Muscle of back (tissue), 11 donors: ENCODE measurements around the gene MKNK2. TPM values are rescaled to one million over a fixed set of nuclear protein-coding genes. Genes with fewer than 3 reads are reported as not detected.
"Not testable (repeated sequence)": the region's sequence is repeated elsewhere in the genome, so short reads cannot be mapped to it uniquely, and the experiment has no call there.

Experiments used
- DNase-seq, 3 donors: peaks; one replicate each; pipeline versions ENCODE4 v3.0.0 to v3.0.0-alpha.2; 2013
- polyA plus RNA-seq, 10 donors: library from polyadenylated mRNA; unstranded; fragments of 120-200 nt; gene quantifications; one replicate each; pipeline ENCODE4 v1.2.1, GENCODE V29; 2013; ENCODE audit not compliant: insufficient read length in 10 of 10

MKNK2 gene
- polyA plus RNA-seq, 10 donors = 59.6 to 92.7 (median 76.8) TPM

DNA sequence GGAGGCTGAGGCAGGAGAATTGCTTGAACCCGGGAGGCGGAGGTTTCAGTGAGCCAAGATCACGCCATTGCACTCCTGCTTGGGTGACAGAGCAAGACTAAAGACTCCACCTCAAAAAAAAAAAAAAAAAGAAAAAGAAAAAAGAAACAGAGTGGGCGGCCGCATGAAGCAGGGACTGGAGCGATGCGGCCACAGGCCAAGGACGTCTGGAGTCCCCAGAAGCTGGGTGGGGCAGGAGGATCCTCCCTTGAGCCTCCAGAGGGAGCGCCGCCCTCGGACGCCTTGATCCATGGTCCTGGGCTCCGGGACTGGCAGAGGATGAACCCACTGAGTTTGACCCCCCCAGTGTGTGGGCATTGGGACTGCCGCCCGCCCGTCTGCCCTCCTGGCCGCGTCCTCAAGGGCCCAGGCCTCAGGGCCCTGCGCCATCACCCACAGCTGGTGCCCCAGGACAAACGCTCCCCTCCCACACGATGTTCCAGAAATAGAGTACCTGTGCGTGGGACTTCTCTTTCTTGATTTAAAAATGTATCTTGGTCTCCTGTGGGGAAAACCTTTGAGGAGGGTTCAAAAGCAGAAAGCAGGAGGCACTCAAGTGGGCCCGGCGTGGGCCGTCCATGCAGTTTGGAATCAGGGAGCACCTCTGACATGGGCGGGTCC, 51.1 kb downstream of the MKNK2 start:
- no peak for DNase-seq

DNA sequence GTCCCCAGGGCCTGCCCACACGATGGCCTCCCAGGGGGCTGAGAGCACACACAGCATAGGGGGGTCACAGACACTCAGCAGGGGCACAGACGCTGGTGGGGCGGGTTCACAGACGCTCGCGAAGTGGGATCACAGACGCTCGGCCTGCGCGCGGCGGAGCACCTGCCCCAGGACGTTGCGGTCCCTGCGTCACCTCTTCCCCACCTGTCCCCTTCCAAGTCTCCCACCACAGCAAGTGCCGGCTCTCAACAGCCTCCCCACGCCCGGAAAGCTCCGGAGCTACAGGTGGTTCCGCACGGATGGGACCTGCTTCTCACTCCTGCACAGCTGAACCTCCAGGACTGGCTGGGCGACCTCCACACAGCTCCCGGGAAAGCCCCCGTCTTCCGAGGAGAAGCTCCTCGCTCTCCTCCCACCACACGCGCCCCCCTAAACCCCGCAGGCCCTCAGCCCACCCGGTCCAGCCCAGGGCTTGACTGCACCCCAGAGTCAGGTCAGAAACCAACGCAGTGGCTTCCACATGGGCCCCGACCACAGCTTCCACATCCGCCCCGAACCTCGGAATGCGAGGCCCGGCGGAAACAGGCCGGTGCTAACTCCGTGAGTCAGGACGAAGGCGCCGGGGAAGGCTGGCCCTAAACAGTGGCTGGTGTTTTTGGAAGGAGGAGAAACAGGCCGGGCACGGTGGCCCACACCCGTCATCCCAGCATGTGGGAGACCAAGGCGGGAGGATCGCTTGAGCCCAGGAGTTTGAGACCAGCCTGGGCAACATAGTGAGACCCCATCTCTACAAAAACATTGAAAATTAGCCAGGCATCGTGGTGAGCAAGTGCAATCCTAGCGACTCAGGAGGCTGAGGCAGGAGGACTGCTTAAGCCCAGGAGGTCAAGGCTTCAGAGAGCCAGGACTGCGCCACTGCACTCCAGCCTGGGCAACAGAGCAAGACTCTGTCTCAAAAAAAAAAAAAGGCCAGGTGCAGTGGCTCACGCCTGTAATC, 52.0 kb downstream of the MKNK2 start:
- no peak for DNase-seq

DNA sequence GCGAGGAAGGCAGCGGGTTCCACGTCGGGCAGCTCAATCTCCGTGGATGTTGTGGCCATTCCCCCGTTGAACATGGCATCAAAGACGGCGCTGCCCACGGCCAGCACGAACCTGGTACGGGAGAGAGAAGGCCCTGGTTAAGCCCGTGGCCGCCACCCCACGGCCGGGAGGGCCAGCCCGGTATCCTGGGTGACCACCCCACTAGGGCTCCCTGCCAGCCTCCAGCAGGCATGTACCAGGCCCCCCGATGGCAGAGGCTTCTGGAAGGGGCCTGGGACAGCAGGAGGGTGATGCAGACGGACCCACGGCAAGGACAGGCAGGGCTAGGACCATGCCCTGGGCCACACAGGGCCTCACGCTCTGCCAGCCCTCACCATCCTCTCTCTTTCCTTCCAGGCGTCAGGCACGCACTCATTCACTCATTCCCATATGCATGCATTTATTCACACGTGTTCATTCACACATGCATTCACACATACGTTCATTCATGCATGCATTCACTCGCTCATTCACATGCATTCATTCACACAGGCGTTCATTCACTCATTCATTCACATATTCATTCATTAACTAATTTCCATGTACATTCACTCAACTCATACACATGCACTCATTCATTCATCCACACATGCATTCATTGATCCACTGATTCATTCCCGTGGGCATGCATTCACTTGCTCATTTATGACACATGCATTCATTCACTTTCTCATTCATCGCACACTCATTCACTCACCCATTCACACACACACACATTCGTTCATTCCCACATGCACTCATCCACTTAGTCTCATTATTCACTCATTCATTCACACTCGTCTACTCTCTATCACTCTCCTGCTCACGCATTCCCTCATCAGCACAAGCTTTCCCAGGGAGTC, 53.5 kb downstream of the MKNK2 start:
- no peak for DNase-seq

DNA sequence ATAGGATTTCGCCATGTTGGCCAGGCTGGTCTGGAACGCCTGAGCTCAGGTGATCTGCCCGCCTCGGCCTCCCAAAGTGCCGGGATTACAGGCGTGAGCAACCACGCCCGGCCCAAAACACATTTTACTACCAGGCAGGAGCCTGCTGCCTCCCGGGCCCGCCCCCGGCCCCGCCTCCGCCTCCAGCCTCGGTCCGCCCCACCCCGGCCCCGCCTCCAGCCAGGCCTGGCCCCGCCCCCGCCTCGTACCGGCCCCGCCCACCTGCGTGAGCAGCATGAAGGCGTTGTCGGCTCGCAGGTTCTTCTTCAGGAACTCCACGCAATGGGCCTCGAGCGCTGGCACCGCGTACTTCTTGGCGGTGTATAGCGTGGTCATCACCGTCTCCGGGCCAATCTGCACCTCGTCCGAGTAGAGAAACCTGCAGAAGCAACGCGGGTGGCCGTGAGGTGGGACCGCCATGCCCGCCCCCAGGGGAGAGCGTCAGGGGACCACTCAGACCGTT, 58.2 kb downstream of the MKNK2 start:
- DNase-seq = no peak

DNA sequence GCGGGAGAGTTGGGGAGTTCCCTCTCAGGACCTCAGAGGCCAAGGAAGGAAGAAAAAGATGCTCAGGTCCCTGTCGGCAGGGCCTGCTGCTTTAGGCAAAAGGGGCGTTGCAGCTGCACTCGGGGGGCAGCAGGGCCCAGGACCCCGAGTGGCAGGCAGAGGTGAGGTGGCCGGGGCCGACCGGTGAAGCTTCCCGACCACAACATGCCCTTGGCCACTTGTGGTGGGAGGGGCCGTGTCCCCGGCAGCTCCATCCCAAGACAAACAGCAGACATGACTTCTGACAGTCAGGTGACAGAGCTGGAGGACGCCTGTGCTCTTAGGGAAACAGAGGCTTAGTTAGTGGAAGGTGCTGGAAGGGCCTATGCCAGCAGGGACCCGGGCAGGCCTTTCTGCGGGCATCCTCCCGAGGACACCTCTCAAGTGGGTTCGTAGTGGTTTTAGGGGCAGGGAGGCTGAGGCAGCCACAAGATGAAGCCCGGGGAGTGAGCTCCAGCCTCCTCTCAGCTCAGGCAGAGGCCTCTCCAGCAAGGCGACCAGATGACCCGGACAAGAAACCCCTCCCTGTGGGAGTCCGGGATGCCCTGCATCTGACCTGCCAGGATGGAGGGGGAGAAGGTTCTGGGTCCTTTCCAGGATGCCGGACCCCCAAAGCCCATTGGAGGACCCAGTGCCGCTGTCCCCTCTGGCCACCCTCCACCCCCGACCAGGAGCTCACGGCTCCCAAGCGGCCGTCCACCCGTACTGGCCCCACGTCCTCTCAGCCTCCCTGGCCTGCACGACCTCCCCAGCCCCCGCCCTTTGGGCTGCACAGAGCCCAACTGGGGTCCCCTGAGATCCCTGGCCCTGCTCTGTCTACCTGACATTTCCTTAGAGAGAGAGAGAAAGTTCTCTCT, 59.8 kb downstream of the MKNK2 start:
- DNase-seq = no peak

DNA sequence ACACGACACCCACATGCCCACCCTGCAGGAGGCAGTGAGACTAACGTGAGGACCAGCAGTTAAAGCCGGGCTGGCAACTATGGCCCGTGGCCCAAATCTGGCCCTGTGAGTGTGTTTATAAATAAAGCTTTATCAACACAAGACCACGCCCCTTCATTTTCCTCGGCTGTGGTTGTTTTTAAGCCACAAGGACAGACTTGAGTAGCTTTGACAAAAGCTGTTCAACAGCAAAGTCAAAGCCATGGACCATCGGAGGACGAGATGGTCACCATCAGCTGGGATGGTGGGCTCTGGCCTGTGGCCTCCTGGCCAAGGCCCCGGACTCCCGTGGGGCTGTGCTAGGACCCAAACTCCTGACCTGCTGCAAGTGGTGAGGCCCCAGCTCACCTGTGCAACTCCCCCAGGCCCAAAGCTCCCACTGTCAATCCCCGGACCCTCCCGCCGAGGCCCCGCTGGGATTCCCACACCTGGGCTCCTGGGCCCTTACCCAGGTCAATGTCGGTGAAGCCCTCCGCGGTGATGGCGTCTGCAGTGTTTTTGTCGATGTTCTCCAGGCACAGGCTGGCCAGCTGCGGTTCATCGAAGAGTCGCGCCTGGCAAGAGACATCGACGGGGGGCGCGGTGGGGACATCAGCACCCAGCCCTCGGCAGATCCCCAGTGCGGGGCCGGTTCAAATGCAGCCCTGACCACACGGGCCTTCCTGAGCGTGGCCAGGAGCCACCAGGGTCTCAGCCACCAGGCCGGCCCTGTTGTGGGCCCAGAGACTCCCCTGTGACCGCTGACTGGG, 60.6 kb downstream of the MKNK2 start:
- DNase-seq = no peak

DNA sequence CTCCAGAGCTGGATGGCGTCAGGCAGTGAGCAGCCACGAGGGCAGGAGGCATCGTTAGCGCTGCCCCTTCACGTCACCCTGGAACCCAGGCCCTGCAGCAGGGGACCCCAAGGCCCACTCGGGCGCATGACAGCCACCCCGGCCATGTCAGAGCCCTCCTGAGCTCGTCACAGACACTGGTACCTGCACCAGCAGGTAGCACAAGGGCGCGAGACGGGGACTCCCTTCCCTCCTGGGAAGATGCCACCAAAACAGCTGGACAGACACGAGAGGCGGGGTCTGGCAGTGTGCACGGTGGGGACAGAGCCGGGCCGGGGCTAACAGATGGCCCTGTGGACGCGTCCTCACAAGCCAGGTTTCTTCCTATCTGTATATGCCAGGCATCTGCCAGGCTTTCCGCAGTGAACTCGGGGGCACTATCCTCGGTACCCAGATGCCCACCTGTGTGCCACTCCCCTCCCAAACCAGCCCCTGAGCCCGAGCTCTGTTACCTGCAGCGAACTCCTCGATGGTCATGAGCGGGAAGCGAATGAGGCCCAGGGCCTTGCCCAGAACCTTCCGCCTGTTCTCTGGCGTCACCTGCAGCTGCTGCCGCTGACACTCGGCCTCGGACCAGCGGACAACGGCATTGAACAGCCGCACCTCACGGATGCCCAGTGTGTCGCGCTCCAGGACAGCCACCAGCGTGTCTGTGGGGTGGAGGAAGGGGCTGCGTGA, 61.4 kb downstream of the MKNK2 start:
- DNase-seq = no peak

DNA sequence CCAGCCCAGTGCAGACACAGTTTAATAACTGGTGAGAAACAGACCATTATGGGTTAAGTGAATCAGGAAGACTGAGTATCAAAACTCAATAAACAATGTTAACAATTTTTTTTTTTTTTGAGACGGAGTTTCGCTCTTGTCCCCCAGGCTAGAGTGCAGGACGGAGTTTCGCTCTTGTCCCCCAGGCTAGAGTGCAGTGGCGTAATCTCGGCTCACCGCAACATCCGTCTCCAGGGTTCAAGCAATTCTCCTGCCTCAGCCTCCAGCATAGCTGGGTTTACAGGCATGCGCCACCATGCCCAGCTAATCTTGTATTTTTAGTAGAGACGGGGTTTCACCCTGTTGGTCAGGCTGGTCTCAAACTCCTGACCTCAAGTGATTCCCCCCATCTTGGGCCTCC, 62.6 kb downstream of the MKNK2 start:
- DNase-seq = not testable (repeated sequence)

Other genes starting within 250 kb of the MKNK2 start
- under 1 TPM; 0.51 to 0.80 (median 0.70) TPM for gene ATP8B3, start 239.0 kb downstream of the MKNK2 start, polyA plus RNA-seq
- gene REXO1, start 202.8 kb downstream of the MKNK2 start, polyA plus RNA-seq = 10 to 100 TPM; 16.1 to 27.6 (median 23.0) TPM
- gene KLF16, start 187.7 kb downstream of the MKNK2 start, polyA plus RNA-seq = 10 to 100 TPM in 4 of 10 donors, 1 to 10 TPM in 6; 5.6 to 13.2 (median 8.5) TPM
- gene ABHD17A, start 165.7 kb downstream of the MKNK2 start, polyA plus RNA-seq = 10 to 100 TPM; 37.7 to 69.5 (median 43.3) TPM
- gene ADAT3, start 145.8 kb downstream of the MKNK2 start, polyA plus RNA-seq = 1 to 10 TPM; 1.0 to 2.5 (median 1.9) TPM
- 10 to 100 TPM; 21.0 to 34.3 (median 27.3) TPM for gene SCAMP4, start 145.8 kb downstream of the MKNK2 start, polyA plus RNA-seq
- 10 to 100 TPM; 27.5 to 50.2 (median 36.4) TPM for gene CSNK1G2, start 110.1 kb downstream of the MKNK2 start, polyA plus RNA-seq
- 10 to 100 TPM; 49.9 to 89.7 (median 65.0) TPM for gene BTBD2, start 35.5 kb downstream of the MKNK2 start, polyA plus RNA-seq
- 10 to 100 TPM; 13.5 to 19.9 (median 15.6) TPM for gene MOB3A, start 45.1 kb upstream of the MKNK2 start, polyA plus RNA-seq
- gene IZUMO4, start 45.7 kb upstream of the MKNK2 start, polyA plus RNA-seq = 1 to 10 TPM; 1.1 to 3.9 (median 1.7) TPM
- gene AP3D1, start 100.3 kb upstream of the MKNK2 start, polyA plus RNA-seq = 10 to 100 TPM; 52.0 to 77.1 (median 62.3) TPM
- gene DOT1L, start 112.7 kb upstream of the MKNK2 start, polyA plus RNA-seq = 10 to 100 TPM; 17.3 to 22.6 (median 20.4) TPM
- 10 to 100 TPM; 46.6 to 83.3 (median 62.3) TPM for gene PLEKHJ1, start 185.1 kb upstream of the MKNK2 start, polyA plus RNA-seq
- gene SF3A2, start 185.6 kb upstream of the MKNK2 start, polyA plus RNA-seq = 10 to 100 TPM; 48.0 to 78.1 (median 59.7) TPM
- gene AMH, start 198.1 kb upstream of the MKNK2 start, polyA plus RNA-seq = 1 to 10 TPM; 1.4 to 6.6 (median 3.0) TPM
- 10 to 100 TPM; 46.9 to 73.3 (median 52.7) TPM for gene JSRP1, start 205.2 kb upstream of the MKNK2 start, polyA plus RNA-seq
- under 1 TPM in 8 of 10 donors, not detected in 2; 0.05 to 0.24 (median 0.09) TPM for gene PEAK3, start 230.9 kb upstream of the MKNK2 start, polyA plus RNA-seq